Tongue (tissue), 3 donors: Measurements from ENCODE around the gene QRICH1. TPM values are rescaled to one million over a fixed set of nuclear protein-coding genes. Genes with fewer than 3 reads are reported as not detected.

ENCODE experiments used
- DNase-seq: peaks from one replicate; pipeline ENCODE4 v3.0.0-alpha.2; 2015
- small RNA-seq: library from RNA; depleted of rRNA; stranded (forward); fragments of <200 nt; gene quantifications from one replicate; pipeline ENCODE3, GENCODE V24; 2014; ENCODE audit warnings: low replicate concordance
- total RNA-seq: library from RNA; depleted of rRNA; stranded (reverse); fragments of >200 nt; gene quantifications from one replicate; pipeline ENCODE4 v1.2.3, GENCODE V29; 2014

QRICH1 gene
- total RNA-seq, 1 donor from 2014 or later = 88.7 TPM

DNA sequence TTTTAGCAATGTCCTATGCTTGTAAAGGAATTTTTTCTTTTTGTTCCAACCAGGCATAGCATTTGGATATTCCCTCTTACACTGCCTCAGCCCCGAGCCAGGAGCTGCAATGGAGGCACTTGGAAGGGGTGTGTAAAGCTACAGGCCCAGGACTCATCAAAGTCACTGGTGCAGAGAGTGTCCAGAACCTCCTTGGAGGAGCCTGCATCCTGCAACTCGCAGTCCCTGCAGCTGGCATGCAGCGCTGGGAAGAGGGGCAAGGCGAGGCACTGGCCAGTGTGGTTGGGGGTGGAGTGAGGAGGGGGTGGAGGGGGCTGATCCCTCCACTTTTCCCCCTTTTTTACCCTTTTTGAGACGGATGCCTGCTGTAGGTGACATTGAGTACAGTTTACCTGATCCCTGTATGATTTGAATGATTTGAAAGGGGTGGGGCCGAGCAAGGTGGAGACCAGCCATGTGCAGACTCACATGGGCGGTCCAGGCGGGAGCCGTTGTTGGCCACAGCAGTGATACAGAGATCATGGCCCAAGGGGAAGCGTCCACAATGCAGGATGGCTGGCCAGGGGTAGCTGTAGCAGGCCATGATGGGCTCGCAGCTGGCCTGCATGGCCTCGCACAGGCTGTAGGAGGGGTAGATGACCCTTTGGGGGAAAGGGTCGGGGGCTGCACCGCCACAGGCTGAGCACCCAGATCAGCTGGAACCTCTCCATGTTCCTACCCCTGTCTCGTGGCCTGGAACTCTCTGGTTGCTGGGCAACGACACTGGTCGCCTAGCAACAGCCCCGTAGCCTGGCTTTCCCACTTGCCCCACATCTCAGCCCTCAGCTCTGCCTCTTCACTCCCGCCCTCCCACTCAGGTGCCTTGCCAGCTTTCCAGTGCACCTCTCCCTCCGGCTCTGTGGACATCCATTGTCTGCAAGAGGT, 95.9 kb downstream of the QRICH1 start:
- DNase-seq = no peak

DNA sequence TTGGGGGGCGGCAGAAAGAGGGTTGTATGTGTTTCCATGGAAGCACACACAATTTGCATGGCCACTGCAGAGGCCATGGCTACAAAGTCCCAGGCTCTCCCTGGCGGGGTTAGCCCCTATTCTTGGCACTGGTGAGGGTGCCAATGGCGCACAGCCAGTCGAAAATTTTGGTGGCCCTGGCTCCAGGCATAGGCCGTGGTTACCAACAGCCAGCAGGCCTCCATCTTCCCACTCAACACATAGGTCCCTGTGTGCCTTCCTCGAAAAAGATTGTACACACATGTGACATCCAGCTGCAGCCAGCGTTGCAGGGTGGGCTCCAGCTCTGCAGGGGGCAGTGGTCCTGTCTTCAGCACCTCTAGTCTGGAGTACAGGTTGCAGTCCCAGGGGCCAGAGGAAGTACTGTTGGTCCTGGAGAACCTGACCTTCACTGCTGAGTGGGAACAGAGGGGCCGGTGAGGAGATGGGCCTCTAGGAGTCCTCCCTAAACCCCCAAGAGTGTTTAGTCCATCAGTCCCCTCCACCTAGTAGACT, 96.7 kb downstream of the QRICH1 start:
- no peak for DNase-seq

DNA sequence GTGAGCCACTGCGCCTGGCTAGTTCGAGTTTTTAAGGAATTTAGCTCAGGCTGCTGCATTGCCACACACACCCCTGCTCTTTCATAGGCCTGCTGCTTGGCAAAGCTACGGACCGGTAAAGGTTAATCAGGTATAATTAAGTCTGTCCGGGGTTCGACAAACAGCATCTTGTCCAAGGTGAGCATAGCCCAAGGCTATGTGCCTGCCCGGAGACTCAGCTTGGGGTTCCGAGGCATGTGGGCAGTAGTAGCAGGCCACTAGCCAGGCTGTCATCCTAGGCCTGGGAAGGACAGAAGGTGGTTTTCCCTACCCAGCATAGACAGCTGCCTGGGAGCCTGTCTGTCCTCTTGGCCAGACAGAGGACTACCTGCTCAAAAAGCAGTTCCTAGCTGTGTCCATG, 97.2 kb downstream of the QRICH1 start:
- no peak for DNase-seq

DNA sequence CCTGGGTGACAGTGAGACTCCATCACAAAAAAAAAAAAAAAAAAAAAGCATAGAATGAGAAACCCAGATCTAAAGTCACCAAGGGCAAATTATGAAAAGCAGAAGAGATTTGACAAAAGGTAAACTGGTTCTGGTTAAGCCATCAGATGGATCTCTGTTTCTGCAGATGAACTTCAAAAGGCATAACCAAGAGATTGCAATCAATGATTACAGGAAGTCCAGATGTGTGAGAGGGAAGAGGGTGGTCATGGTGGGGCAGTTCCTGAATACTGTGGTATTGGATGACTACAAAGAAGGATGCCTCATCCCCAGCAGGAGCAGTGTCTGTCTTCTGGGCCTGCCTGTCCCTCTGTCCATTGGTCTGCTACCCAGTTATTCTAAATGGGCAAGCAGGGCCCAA, 100.0 kb downstream of the QRICH1 start:
- no peak for DNase-seq

DNA sequence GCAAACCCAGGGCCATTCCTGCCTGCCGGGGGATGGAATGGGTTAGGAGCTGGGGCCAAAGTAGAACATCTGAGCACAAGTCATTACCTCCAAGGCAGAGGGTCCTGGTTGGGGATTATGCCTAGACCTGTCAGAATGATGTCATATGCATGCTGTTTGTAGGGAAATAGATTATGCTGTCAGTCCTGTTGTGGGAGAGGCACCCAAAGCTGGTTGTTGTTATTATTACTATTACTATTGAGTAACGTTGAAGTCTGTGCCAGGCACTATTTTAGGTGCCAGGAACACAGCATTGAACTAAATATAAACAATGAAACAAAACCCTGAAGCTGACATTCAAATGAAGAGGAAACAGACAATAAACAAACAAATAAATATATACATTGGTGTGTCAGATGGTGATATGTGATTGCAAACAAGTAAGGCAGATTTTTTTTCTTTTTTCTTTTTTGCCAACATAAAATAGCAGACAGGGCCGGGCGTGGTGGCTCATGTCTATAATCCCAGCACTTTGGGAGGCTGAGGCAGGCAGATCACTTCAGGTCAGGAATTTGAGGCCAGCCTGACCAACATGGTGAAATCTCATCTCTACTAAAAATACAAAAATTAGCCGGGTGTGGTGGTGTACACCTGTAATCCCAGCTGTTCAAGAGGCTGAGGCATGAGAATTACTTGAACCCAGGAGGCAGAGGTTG, 101.9 kb downstream of the QRICH1 start:
- no peak for DNase-seq

DNA sequence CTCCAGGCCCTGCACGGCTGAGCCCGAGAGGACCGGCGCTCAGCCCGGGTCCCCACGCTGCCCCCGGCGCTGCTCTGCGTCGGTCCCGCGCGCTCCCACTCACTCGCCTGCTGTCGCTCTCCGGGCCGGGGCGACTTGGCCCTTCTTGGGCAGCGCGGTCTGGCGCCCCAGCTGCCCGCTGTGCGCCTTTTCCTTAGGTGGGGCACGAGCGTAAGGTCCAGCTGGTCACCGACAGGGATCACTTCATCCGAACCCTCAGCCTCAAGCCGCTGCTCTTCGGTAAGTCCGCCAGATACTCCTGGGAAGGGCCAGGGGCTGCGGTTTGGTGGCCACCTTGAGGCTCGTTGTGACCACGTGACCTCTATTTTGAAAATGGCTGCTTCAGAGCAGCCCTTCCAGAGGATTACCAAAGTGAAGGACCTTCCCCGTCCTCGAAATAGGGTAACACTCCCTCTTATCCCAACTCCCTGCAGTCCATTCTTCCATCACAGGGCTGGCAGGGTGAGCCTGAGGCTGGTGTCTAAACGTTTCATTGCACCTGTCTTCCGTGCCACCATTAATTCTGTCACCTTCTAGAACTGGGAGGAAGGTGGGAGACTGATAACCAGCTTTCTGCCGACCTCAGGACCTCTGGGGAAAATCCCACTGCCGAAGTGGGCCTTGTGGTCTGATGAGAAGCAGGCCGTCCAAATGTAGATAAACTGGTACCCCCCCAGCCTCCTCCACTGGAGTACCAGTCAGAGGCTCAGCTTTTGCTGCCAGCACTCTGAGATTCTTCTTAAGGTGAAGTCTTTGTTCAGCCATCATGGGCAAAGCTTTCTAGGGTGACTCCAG, 103.0 kb downstream of the QRICH1 start:
- no peak for DNase-seq

DNA sequence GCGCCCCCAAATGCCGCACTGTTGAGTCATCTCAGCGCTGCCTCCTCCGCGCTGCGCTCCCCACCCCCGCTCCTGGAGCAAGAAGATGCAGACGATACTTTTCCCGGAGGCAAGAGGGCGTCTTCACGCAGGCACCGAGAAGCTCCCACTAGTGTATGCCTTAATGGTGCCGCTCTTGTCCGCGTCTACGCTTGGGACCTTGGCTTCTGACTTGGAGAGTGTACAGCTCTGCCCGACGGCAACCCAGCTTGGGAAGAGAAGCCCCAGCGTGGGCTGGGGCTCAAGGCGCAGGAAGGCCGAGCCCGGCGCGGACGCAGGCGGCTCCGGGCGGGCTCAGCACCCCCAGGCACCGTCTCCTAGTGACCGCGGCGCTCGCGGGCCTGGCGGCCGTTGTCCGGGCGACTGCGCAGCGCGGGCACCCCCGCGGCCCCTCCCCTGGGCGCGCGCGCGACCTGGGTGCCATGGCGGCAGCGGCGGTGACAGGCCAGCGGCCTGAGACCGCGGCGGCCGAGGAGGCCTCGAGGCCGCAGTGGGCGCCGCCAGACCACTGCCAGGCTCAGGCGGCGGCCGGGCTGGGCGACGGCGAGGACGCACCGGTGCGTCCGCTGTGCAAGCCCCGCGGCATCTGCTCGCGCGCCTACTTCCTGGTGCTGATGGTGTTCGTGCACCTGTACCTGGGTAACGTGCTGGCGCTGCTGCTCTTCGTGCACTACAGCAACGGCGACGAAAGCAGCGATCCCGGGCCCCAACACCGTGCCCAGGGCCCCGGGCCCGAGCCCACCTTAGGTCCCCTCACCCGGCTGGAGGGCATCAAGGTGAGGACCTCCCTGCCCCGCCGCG, 103.9 kb downstream of the QRICH1 start, which contains the start of gene P4HTM:
TSS of gene P4HTM (plus strand) at position 446 of the 840 bp plus-strand sequence. CDS start at position 462, 16 bp downstream.
- DNase-seq = peak; percentile 93

DNA sequence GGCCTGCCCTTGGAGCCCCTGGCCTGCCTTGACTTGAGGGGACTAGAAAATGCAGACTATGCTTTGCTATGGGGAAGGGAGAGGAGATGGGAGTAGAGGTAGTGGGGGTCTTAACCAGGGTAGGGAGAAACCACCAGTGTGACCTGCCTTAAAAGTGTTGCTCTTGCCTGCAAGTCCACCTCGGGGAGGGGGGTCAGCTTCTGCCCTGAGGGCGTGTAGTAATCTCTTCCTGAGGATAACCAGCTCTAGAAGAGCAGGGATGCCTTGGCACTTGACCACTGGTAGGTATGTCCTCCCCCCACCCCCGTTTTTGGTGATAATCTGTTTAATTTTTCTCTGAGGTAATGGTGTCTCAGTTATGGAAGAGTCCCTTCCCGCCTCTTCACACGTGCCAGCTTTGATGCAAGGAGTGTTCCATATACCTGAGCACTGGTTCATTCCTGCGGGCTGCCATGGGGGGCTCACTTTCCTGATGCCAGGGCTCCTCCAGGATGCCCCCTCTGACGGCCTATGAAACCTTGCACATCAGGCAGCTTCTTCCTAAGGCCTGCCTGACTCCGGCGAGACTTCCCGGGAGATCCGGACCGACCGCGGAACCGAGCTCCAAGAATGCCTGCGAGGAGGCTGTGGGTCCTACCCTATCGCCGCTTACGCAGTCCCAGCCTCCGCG, 104.6 kb downstream of the QRICH1 start:
- DNase-seq = no peak

DNA sequence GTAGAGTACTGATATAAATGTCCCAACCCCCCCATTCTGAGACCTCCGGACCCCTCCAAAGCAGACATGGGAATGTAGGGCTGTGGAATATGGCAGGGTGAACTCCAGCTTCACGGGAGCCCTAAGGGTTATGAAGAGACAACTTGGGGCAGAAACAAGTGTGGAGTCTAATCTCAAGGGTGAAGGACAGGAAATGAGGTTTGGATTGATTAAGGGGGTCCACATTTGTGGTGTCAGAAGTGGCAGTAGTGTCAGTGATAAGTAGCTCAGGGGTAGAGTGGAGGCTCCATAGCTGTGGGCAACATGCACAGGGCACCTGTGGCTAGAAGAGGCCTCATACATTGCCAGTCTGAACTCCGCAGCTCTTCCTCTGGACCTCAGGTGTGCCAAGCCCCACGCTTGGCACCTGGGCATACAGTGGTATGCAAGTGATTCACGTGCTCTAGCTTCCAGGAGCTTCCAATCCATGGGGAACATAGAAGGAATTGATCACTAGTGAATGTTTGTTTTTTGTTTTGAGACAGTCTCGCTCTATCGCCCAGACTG, 108.0 kb downstream of the QRICH1 start:
- no peak for DNase-seq

DNA sequence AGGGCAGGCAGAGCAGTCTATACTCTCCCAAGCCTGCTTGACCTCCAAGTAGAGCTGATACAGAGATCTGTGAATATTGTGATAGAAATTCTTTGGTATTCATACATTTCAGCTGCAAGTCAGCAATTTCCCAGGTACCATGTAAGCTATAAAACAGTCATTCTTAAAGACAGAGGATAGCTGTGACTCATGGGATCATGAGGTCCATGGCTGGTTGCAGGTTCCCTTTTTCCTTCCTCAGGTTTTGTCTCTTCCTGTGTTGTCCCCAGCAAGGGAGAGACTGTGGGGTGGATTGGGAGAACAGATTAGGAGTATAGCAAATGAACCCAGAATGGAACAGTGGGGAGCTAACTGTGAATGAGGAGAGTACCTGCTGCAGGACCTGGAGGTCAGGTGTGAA, 109.2 kb downstream of the QRICH1 start:
- DNase-seq = no peak

DNA sequence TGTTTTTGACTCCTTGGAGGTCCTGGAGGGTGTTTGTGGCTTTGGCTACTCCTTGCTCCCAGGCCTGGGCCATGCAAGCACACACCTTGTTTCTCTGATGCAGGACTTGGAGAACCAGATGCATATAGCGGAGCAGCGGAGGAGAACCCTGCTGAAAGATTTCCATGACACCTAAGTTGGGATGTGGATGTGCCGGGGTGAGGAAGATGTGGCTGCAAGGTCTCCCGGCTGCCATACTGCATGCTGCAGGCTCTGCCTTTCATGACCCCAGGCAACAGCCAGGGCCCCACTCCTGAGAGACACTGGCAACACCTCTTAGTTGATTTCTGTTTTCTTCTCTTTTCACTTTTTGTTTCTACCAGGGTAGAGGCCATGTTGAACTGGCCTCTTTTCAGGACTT, 110.8 kb downstream of the QRICH1 start:
- no peak for DNase-seq

DNA sequence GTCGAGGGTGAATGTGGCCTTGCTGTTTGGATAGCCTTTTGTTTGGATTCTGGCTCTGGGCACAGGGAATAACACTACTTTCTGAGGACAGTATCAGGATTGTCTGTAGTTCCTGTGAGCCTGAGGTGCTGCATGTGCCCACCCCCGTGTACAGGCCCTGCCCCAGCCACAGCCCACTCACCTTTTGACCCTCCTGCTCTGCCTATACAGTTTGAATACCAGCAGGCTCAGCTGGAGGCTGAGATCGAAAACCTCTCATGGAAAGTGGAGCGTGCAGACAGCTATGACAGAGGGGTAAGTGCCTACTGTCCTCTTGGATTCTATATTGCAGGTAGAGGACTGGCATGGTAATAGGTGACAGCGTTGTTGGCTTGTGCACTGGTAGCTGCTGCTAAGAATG, 111.2 kb downstream of the QRICH1 start:
- DNase-seq = no peak

DNA sequence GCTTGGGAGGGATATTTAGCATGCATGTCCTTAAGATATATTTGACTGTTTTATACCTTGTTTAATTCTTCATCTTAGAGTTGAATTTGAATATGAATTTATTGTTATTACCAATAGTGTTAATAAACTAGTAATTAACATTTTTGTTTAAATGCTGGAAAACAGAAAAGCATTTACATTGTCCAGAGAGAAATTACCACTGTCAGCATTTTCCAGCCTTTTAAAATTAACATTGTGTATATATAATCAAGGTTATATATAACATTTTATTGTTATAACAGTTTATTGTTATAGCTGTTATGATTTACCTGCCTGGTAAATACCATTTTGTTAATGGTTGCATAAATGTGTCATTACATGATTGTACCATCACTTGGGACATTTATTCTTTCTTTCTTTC, 111.9 kb downstream of the QRICH1 start:
- DNase-seq = no peak

DNA sequence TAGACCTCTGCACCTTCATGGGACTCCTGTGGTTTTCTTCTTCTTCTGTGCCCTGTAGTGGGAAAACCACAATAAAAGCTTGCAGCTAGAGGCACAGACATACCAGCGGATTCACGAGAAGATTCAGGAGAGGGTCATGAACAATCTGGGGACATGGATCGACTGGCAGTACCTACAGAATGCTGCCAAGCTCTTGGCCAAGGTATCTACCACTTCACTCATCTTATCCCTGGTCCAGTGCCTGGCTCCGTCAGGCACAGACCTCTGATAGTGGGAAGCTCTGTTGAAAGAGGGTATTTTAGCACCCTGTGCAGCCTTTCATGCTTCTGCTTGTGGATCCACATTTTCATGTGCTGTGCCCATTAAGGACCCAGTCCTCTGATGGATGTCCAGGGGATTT, 113.6 kb downstream of the QRICH1 start:
- no peak for DNase-seq

Small RNA genes lying within 50 kb of the gene (small RNA-seq; reads per million reads assigned to genes)
- gene MIR191 (2,726 reads per million, percentile 99 among the genes with 10 or more reads in this experiment), gene MIR425 (110 reads per million, percentile 97 among the genes with 10 or more reads in this experiment), gene RN7SL182P (not detected)

Other genes with a start within 250 kb of the QRICH1 start
- gene PRKAR2A, start 246.2 kb downstream of the QRICH1 start, total RNA-seq = 37.0 TPM
- 21.7 TPM for gene SLC25A20, start 195.2 kb downstream of the QRICH1 start, total RNA-seq
- 116 TPM for gene ARIH2, start 175.2 kb downstream of the QRICH1 start, total RNA-seq
- gene P4HTM, start 103.8 kb downstream of the QRICH1 start, total RNA-seq = 37.1 TPM
- 81.6 TPM for gene WDR6, start 86.7 kb downstream of the QRICH1 start, total RNA-seq
- gene DALRD3, start 75.5 kb downstream of the QRICH1 start, total RNA-seq = 35.4 TPM
- gene NDUFAF3, start 72.0 kb downstream of the QRICH1 start, total RNA-seq = 54.2 TPM
- 195 TPM for gene IMPDH2, start 64.7 kb downstream of the QRICH1 start, total RNA-seq
- 301 TPM for gene QARS1, start 10.7 kb upstream of the QRICH1 start, total RNA-seq
- 73.0 TPM for gene USP19, start 26.8 kb upstream of the QRICH1 start, total RNA-seq
- gene LAMB2, start 39.0 kb upstream of the QRICH1 start, total RNA-seq = 581 TPM
- 16.8 TPM for gene CCDC71, start 72.3 kb upstream of the QRICH1 start, total RNA-seq
- gene KLHDC8B, start 77.5 kb upstream of the QRICH1 start, total RNA-seq = 73.4 TPM
- gene C3orf62, start 183.2 kb upstream of the QRICH1 start, total RNA-seq = 4.1 TPM
- gene USP4, start 246.0 kb upstream of the QRICH1 start, total RNA-seq = 25.1 TPM